Activated T-helper 1 cell treated with anti-CD3 and anti-CD28 coated beads, Interleukin-2, amount 50 U/mL, for 16 hours (primary cell): ENCODE results near the gene LRRC1.

Experiments used
- DNase-seq, 2 donors: peaks; one replicate each; pipeline ENCODE4 v3.0.0-alpha.2; 2020; ENCODE audit warnings: low read depth in 1 of 2, low spot score in 1 of 2

LRRC1 gene

GRCh38 chr6:53878808-53879207, 84.0 kb downstream of the LRRC1 start:
- DNase-seq, result no peak

- DNase-seq, result no peak
These were observed 84.8 kb downstream of the LRRC1 start for GRCh38 chr6:53879608-53880007.

GRCh38 chr6:53887316-53887715, 92.5 kb downstream of the LRRC1 start:
- DNase-seq, result no peak

- DNase-seq, result no peak
These were observed 94.1 kb downstream of the LRRC1 start for GRCh38 chr6:53888931-53889330.

GRCh38 chr6:53889365-53889764, 94.6 kb downstream of the LRRC1 start:
- DNase-seq, result no peak

GRCh38 chr6:53892707-53893106, 97.9 kb downstream of the LRRC1 start:
- DNase-seq, result no peak

GRCh38 chr6:53894091-53894490, 99.3 kb downstream of the LRRC1 start:
- no peak for DNase-seq

GRCh38 chr6:53896196-53896595, 101.4 kb downstream of the LRRC1 start:
- no peak for DNase-seq

GRCh38 chr6:53898026-53898795, 103.4 kb downstream of the LRRC1 start:
- DNase-seq, result no peak

- DNase-seq, result no peak
These were observed 104.7 kb downstream of the LRRC1 start for GRCh38 chr6:53899512-53899911.

- no peak for DNase-seq
These were observed 108.6 kb downstream of the LRRC1 start for GRCh38 chr6:53903357-53903756.

GRCh38 chr6:53906103-53906502, 111.3 kb downstream of the LRRC1 start:
- DNase-seq, result no peak

- no peak for DNase-seq
These were observed 112.0 kb downstream of the LRRC1 start for GRCh38 chr6:53906842-53907241.

- no peak for DNase-seq
These were observed 116.0 kb downstream of the LRRC1 start for GRCh38 chr6:53910834-53911233.

GRCh38 chr6:53912661-53913060, 117.9 kb downstream of the LRRC1 start:
- no peak for DNase-seq

GRCh38 chr6:53913286-53913685, 118.5 kb downstream of the LRRC1 start:
- no peak for DNase-seq

GRCh38 chr6:53915026-53915691, 120.4 kb downstream of the LRRC1 start:
- no peak for DNase-seq

- no peak for DNase-seq
These were observed 122.1 kb downstream of the LRRC1 start for GRCh38 chr6:53916804-53917463.

- no peak for DNase-seq
These were observed 122.6 kb downstream of the LRRC1 start for GRCh38 chr6:53917464-53917842.

GRCh38 chr6:53918854-53919510, 124.2 kb downstream of the LRRC1 start:
- no peak for DNase-seq

GRCh38 chr6:53919881-53920360, 125.1 kb downstream of the LRRC1 start:
- no peak for DNase-seq

- DNase-seq, result no peak
These were observed 126.1 kb downstream of the LRRC1 start for GRCh38 chr6:53920881-53921280.
